GM12878 (cell line): Measurements from ENCODE around the gene SHF. TPM values are rescaled to one million over a fixed set of nuclear protein-coding genes. Genes with fewer than 3 reads are reported as not detected.

Experiments
- ATAC-seq: fragments of 200-7000 bp; cut with Tn5 transposase; 3 replicates; pipeline ENCODE4 v1.9.1; 2020; ENCODE audit warnings: mild to moderate bottlenecking, moderate library complexity
- BruUV-seq: library from RNA; stranded (reverse); fragments of 400-500 nt; replicated peaks from 2 replicates; lab custom pipeline; 2021; lab: Mats Ljungman, UMichigan
- CTCF ChIA-PET: fragments of 300-600 bp; sonication (Branson Sonifier 250); formaldehyde crosslinking; extraction: SDS; loops from one replicate; lab custom pipeline; 2021; ENCODE audit warnings: inconsistent platforms; lab: Yijun Ruan, JAX
- POLR2A ChIA-PET: fragments of 350-600 bp; formaldehyde crosslinking; extraction: SDS; loops from one replicate; lab custom pipeline; 2021; ENCODE audit warnings: inconsistent platforms; lab: Charles Lee
- RAD21 ChIA-PET: fragments of 300-600 bp; sonication (Branson Sonifier 250); formaldehyde crosslinking; loops from one replicate; lab custom pipeline; 2023; ENCODE audit warnings: antibody characterized with exemption; ENCODE audit not compliant: unreplicated experiment; lab: Charles Lee
- SMC1A ChIA-PET: fragments of 300-600 bp; sonication (Branson Sonifier 250); formaldehyde crosslinking; loops from one replicate; lab custom pipeline; 2023; ENCODE audit not compliant: unreplicated experiment, uncharacterized antibody; lab: Charles Lee
- DNase-seq: peaks from one replicate; pipeline ENCODE4 v3.0.0-alpha.2; 2011; ENCODE audit warnings: low read depth, low spot score
- FAIRE-seq: peaks from 3 replicates; lab custom pipeline; 2011; peaks lifted over from hg19 to GRCh38; lab: Jason Lieb, UNC
- H2AFZ ChIP-seq: 2 replicates; pipeline ENCODE4 v1.6.0; 2011; ENCODE audit warnings: low read depth, low read length, control low read depth; ENCODE audit not compliant: control insufficient read depth
- H3K27ac ChIP-seq: 2 replicates; pipeline ENCODE4 v1.5.1; 2011; ENCODE audit warnings: control low read depth; ENCODE audit not compliant: control insufficient read depth, insufficient read depth
- H3K27me3 ChIP-seq, 2 experiments: replicated peaks in 1 of 2; 2 replicates each; pipeline versions ENCODE4 v1.6.0 to v1.6.1; 2011; ENCODE audit warnings: low read length in 1 of 2; ENCODE audit not compliant: control insufficient read depth in 2 of 2, insufficient read depth in 2 of 2
- H3K36me3 ChIP-seq, 2 experiments: 2 replicates each; pipeline ENCODE4 v1.5.1; 2011; ENCODE audit warnings: low read length in 1 of 2; ENCODE audit not compliant: control insufficient read depth in 2 of 2, insufficient read depth in 2 of 2
- H3K4me1 ChIP-seq: 2 replicates; pipeline ENCODE4 v1.6.1; 2011; ENCODE audit warnings: mild to moderate bottlenecking, low read length, moderate library complexity, mixed read lengths; ENCODE audit not compliant: control insufficient read depth, insufficient read depth
- H3K4me2 ChIP-seq: 2 replicates; pipeline ENCODE4 v1.6.0; 2011; ENCODE audit warnings: control low read depth; ENCODE audit not compliant: control insufficient read depth, insufficient read depth
- H3K4me3 ChIP-seq: fragments of 200-600 bp; sonication (generic); 2 replicates; pipeline ENCODE4 v1.5.1; 2016
- H3K79me2 ChIP-seq: 2 replicates; pipeline ENCODE4 v1.6.0; 2011; ENCODE audit warnings: low read length; ENCODE audit not compliant: control insufficient read depth, insufficient read depth
- H3K9ac ChIP-seq: 2 replicates; pipeline ENCODE4 v1.8.0; 2011; ENCODE audit warnings: low read length, control low read depth, mixed read lengths; ENCODE audit not compliant: control insufficient read depth, insufficient read depth
- H3K9me3 ChIP-seq: replicated peaks from 3 replicates; pipeline ENCODE4 v1.5.1; 2011; ENCODE audit warnings: mild to moderate bottlenecking, low read length; ENCODE audit not compliant: control insufficient read depth, insufficient read depth
- H4K20me1 ChIP-seq: 2 replicates; pipeline ENCODE4 v1.6.0; 2011; ENCODE audit not compliant: control insufficient read depth, insufficient read depth
- KLF5 ChIP-seq: fragments of 450-650 bp; IDR thresholded peaks from 2 replicates; pipeline ENCODE4 v1.6.1; 2014; ENCODE audit warnings: mild to moderate bottlenecking; ENCODE audit not compliant: partially characterized antibody
- LARP7 ChIP-seq: fragments of 450-650 bp; IDR thresholded peaks from 2 replicates; pipeline ENCODE4 v1.6.1; 2017; ENCODE audit warnings: mild to moderate bottlenecking
- MYC ChIP-seq: IDR thresholded peaks from 2 replicates; pipeline ENCODE4 v1.6.1; 2011; ENCODE audit warnings: mild to moderate bottlenecking, low read length, moderate library complexity, inconsistent platforms; ENCODE audit not compliant: insufficient read depth, insufficient replicate concordance, insufficient read length, severe bottlenecking
- PAX5 ChIP-seq: IDR thresholded peaks from 2 replicates; pipeline ENCODE4 v1.6.1; 2011; ENCODE audit warnings: low read depth, low read length, borderline replicate concordance
- SIN3A ChIP-seq: IDR thresholded peaks from 2 replicates; pipeline ENCODE4 v1.6.1; 2012; ENCODE audit warnings: low read depth, low read length, improper control_type of control experiment
- SREBF1 ChIP-seq: IDR thresholded peaks from 2 replicates; pipeline ENCODE4 v1.6.1; 2012; ENCODE audit warnings: mild to moderate bottlenecking, low read length
- ZZZ3 ChIP-seq: IDR thresholded peaks from 2 replicates; pipeline ENCODE4 v1.6.1; 2011; ENCODE audit warnings: low read depth; ENCODE audit not compliant: control insufficient read depth, insufficient read length
- WGBS: methylation state at CpG from one replicate; pipeline ENCODE4 v1.1.6; 2016; ENCODE audit warnings: low lambda C conversion rate; ENCODE audit not compliant: insufficient replicate concordance, insufficient coverage; ENCODE audit errors: missing lambda C conversion rate; 5-methylcytosine and 5-hydroxymethylcytosine counted together
- in situ Hi-C: fragments of 300-500 bp; cut with MboI; formaldehyde crosslinking; loops from 9 replicates; pipeline ENCODE4 v1.14.3; 2018; ENCODE audit warnings: mixed read lengths
- intact Hi-C: fragments of 100-400 bp; cut with micrococcal nuclease; formaldehyde crosslinking; loops from one replicate; pipeline ENCODE4 v1.14.2; 2022; ENCODE audit not compliant: unreplicated experiment
- polyA plus RNA-seq, 11 experiments: library from polyadenylated mRNA; depleted of rRNA in 4 of 11; unstranded in 6 of 11; stranded (reverse) in 5 of 11; fragments of >200 nt; fragmentation: Nextera tagmentation in 4 of 11; fragmentation: Illumina TruSeq in 1 of 11; extraction: Ambion mirVana in 4 of 11; extraction: Trizol in 1 of 11; gene quantifications; 1 replicate in 1 of 11; 2 replicates in 10 of 11; pipeline versions ENCODE4 v1.2.1 to v1.2.3, GENCODE V29; 2011 to 2016; ENCODE audit warnings: inconsistent platforms in 2 of 11, missing spikeins in 2 of 11, low read depth in 1 of 11
- total RNA-seq, 4 experiments: library from RNA; depleted of rRNA in 3 of 4; stranded (reverse); fragments of >200 nt in 3 of 4; fragmentation: Illumina TruSeq in 1 of 4; extraction: Trizol in 1 of 4; gene quantifications; 2 replicates each; pipeline versions ENCODE4 v1.2.1 to v1.2.3, GENCODE V29; 2013 to 2021
- TF ChIP-seq, protein P1 (sequence below): IDR thresholded peaks from 2 replicates; pipeline ENCODE4 v1.6.1; 2012; ENCODE audit warnings: low read depth, low read length, improper control_type of control experiment
- TF ChIP-seq, protein P2 (sequence below): fragments of 450-650 bp; IDR thresholded peaks from 2 replicates; pipeline ENCODE4 v1.6.1; 2017; ENCODE audit warnings: low read depth, mild to moderate bottlenecking, moderate library complexity
- TF ChIP-seq, protein P3 (sequence below): IDR thresholded peaks from 2 replicates; pipeline ENCODE4 v1.6.1; 2011; ENCODE audit warnings: borderline replicate concordance, low read depth, mild to moderate bottlenecking, moderate library complexity, low read length; ENCODE audit not compliant: insufficient read depth, poor library complexity, severe bottlenecking

Gene SHF
- total and polyA plus RNA-seq, 10 of the 15 experiments (the other 5 are each of a cell fraction or from before 2014, with no cell fraction given): 0.04 to 5.7 (median 1.0) TPM; not detected in 1

DNA sequence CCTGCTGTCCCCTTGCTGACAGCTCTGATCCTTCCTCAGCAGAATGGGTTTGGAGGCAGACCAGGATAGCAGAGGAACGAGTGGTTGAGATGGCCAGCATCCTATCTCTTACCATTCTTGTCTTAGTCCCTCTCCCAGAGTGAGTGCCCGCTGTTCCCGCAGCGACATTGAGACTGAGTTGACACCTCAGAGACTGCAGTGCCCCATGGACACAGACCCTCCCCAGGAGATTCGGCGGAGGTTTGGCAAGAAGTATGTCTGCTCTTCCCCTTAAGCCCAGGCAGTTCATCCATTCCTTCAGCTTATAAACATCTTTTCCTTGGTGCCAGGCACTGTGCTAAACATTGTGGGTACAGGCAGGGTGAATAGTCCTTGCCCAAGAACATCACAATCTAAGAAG, 36.8 kb downstream of the SHF start:
- Histone ChIP-seq H2AFZ (no peak overlapping the region), H3K36me3 (no peaks in the 10 kb centered on the region), H3K79me2 (no peaks in the 10 kb centered on the region), H3K27me3 (no peaks in the 10 kb centered on the region), H4K20me1 (no peaks in the 10 kb centered on the region), H3K9me3 (no peaks in the 10 kb centered on the region), H3K4me1 (no peaks in the 10 kb centered on the region), H3K27ac (no peak overlapping the region), H3K4me3 (no peak overlapping the region), H3K9ac (no peak overlapping the region), H3K4me2 (no peak overlapping the region)
- intact Hi-C loops (no loop called here), in situ Hi-C loops (no loop called here)
- WGBS: 90% methylated on average over 6 of the region's 6 CpGs
- TF ChIP-seq SREBF1 (no peak), PAX5 (no peak), KLF5 (no peak), SIN3A (no peak), ZZZ3 (no peak), MYC (no peak), LARP7 (no peak)
- TF ChIP-seq, protein P1, sequence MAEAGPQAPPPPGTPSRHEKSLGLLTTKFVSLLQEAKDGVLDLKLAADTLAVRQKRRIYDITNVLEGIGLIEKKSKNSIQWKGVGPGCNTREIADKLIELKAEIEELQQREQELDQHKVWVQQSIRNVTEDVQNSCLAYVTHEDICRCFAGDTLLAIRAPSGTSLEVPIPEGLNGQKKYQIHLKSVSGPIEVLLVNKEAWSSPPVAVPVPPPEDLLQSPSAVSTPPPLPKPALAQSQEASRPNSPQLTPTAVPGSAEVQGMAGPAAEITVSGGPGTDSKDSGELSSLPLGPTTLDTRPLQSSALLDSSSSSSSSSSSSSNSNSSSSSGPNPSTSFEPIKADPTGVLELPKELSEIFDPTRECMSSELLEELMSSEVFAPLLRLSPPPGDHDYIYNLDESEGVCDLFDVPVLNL: no peak
- TF ChIP-seq, protein P2, sequence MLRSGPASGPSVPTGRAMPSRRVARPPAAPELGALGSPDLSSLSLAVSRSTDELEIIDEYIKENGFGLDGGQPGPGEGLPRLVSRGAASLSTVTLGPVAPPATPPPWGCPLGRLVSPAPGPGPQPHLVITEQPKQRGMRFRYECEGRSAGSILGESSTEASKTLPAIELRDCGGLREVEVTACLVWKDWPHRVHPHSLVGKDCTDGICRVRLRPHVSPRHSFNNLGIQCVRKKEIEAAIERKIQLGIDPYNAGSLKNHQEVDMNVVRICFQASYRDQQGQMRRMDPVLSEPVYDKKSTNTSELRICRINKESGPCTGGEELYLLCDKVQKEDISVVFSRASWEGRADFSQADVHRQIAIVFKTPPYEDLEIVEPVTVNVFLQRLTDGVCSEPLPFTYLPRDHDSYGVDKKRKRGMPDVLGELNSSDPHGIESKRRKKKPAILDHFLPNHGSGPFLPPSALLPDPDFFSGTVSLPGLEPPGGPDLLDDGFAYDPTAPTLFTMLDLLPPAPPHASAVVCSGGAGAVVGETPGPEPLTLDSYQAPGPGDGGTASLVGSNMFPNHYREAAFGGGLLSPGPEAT: no peak
- TF ChIP-seq, protein P3, sequence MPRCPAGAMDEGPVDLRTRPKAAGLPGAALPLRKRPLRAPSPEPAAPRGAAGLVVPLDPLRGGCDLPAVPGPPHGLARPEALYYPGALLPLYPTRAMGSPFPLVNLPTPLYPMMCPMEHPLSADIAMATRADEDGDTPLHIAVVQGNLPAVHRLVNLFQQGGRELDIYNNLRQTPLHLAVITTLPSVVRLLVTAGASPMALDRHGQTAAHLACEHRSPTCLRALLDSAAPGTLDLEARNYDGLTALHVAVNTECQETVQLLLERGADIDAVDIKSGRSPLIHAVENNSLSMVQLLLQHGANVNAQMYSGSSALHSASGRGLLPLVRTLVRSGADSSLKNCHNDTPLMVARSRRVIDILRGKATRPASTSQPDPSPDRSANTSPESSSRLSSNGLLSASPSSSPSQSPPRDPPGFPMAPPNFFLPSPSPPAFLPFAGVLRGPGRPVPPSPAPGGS: no peak
- SMC1A ChIA-PET: no interaction called here
- BruUV-seq: no TSS peak
- DNase-seq (no peak), FAIRE-seq (no peak), ATAC-seq (no peak)
- POLR2A ChIA-PET: no interaction called here
- RAD21 ChIA-PET: no interaction called here
- CTCF ChIA-PET: interaction anchor here (1.9 kb wide), 1 partner anchor 12 kb away, joined by 6 read pairs; no protein-coding TSS in a partner anchor
